H1 (cell line): ENCODE results near the gene MYD88. TPM values are rescaled to one million over a fixed set of nuclear protein-coding genes. Genes with fewer than 3 reads are reported as not detected.

Source experiments
- CTCF ChIA-PET: fragments of 300-600 bp; sonication (Branson Sonifier 250); formaldehyde crosslinking; loops from one replicate; lab custom pipeline; 2021; ENCODE audit not compliant: partially characterized antibody; lab: Charles Lee
- POLR2A ChIA-PET: fragments of 300-600 bp; sonication (Branson Sonifier 250); formaldehyde crosslinking; loops from one replicate; lab custom pipeline; 2021; ENCODE audit warnings: inconsistent platforms; ENCODE audit not compliant: partially characterized antibody; lab: Charles Lee
- DNase-seq, 2 experiments: peaks; one replicate each; pipeline versions ENCODE4 v3.0.0 to v3.0.0-alpha.2; 2010 to 2022; ENCODE audit warnings: low spot score in 2 of 2, low read depth in 1 of 2, mixed read lengths in 1 of 2
- FAIRE-seq: peaks from 2 replicates; lab custom pipeline; 2011; peaks lifted over from hg19 to GRCh38; lab: Jason Lieb, UNC
- H2AFZ ChIP-seq: 2 replicates; pipeline ENCODE4 v1.8.1; 2012; ENCODE audit warnings: low read length, inconsistent platforms
- H2AK5ac ChIP-seq: 2 replicates; pipeline ENCODE4 v1.6.1; 2013; ENCODE audit warnings: low read depth, low read length
- H2BK120ac ChIP-seq: replicated peaks from 2 replicates; pipeline ENCODE3; 2013; ENCODE audit warnings: low read depth, low read length, inconsistent platforms
- H2BK12ac ChIP-seq: 2 replicates; pipeline ENCODE4 v1.6.1; 2013; ENCODE audit warnings: low read depth, low read length
- H2BK15ac ChIP-seq: 2 replicates; pipeline ENCODE4 v1.6.1; 2013; ENCODE audit warnings: low read length
- H2BK20ac ChIP-seq: 2 replicates; pipeline ENCODE4 v1.6.1; 2013; ENCODE audit warnings: low read length
- H2BK5ac ChIP-seq: 2 replicates; pipeline ENCODE4 v1.6.1; 2013; ENCODE audit warnings: low read depth, low read length
- H3K14ac ChIP-seq: 2 replicates; pipeline ENCODE4 v1.6.1; 2013; ENCODE audit warnings: inconsistent platforms; ENCODE audit not compliant: insufficient read length
- H3K18ac ChIP-seq: 2 replicates; pipeline ENCODE4 v1.6.1; 2013; ENCODE audit warnings: low read length; ENCODE audit errors: extremely low read depth
- H3K23ac ChIP-seq: 2 replicates; pipeline ENCODE4 v1.6.1; 2013; ENCODE audit warnings: inconsistent platforms; ENCODE audit not compliant: insufficient read length
- H3K23me2 ChIP-seq: 2 replicates; pipeline ENCODE4 v1.6.1; 2013; ENCODE audit warnings: low read depth, low read length
- H3K27ac ChIP-seq: 2 replicates; pipeline ENCODE4 v1.6.1; 2011; ENCODE audit warnings: low read depth, low read length, inconsistent platforms
- H3K27me3 ChIP-seq, 4 experiments: replicated peaks in 1 of 4; 1 replicate in 1 of 4; 2 replicates in 3 of 4; pipeline versions ENCODE4 v1.6.1 to v1.8.1; 2011 to 2013; ENCODE audit warnings: low read length in 3 of 4, mild to moderate bottlenecking in 3 of 4, inconsistent platforms in 2 of 4, mixed read lengths in 2 of 4, moderate library complexity in 1 of 4; ENCODE audit not compliant: control insufficient read depth in 3 of 4, insufficient read depth in 3 of 4; ENCODE audit errors: extremely low read depth in 1 of 4
- H3K36me3 ChIP-seq, 4 experiments: 2 replicates each; pipeline versions ENCODE4 v1.6.1 to v1.8.1; 2011 to 2013; ENCODE audit warnings: mild to moderate bottlenecking in 4 of 4, low read length in 3 of 4, moderate library complexity in 2 of 4, control low read depth in 1 of 4, inconsistent platforms in 1 of 4; ENCODE audit not compliant: insufficient read depth in 4 of 4, control insufficient read depth in 2 of 4
- H3K4ac ChIP-seq: replicated peaks from 2 replicates; pipeline ENCODE3; 2013; ENCODE audit warnings: low read length, low read depth, mixed read lengths, inconsistent platforms; ENCODE audit not compliant: insufficient read length
- H3K4me1 ChIP-seq, 4 experiments: replicated peaks in 1 of 4; 1 replicate in 1 of 4; 2 replicates in 3 of 4; pipeline versions ENCODE4 v1.6.1 to v1.8.1; 2011 to 2013; ENCODE audit warnings: low read length in 3 of 4, inconsistent platforms in 2 of 4, mixed read lengths in 1 of 4; ENCODE audit not compliant: insufficient read depth in 4 of 4, control insufficient read depth in 3 of 4
- H3K4me2 ChIP-seq, 2 experiments: 2 replicates each; pipeline versions ENCODE4 v1.6.1 to v1.8.1; 2011 to 2013; ENCODE audit warnings: low read depth in 2 of 2, low read length in 2 of 2, control low read depth in 1 of 2, inconsistent platforms in 1 of 2, mild to moderate bottlenecking in 1 of 2; ENCODE audit not compliant: insufficient read depth in 1 of 2
- H3K4me3 ChIP-seq, 4 experiments: fragments of 200-600, 300-600 bp in 1 of 4; sonication (generic), shearing (Covaris generic), sonication (Bioruptor Twin) in 1 of 4; 2 replicates each; pipeline versions ENCODE4 v1.5.1 to v1.8.1; 2011 to 2016; ENCODE audit warnings: low read length in 4 of 4, low read depth in 3 of 4, control low read depth in 2 of 4, inconsistent platforms in 2 of 4, mild to moderate bottlenecking in 2 of 4, mixed read lengths in 1 of 4, moderate library complexity in 1 of 4; ENCODE audit not compliant: insufficient read depth in 2 of 4; ENCODE audit errors: extremely low read depth in 1 of 4
- H3K56ac ChIP-seq: replicated peaks from 2 replicates; pipeline ENCODE3; 2013; ENCODE audit warnings: low read depth, mild to moderate bottlenecking, mixed read lengths, low read length, inconsistent platforms; ENCODE audit not compliant: insufficient read length
- H3K79me1 ChIP-seq: 2 replicates; pipeline ENCODE4 v1.6.1; 2013; ENCODE audit warnings: low read depth, low read length, control low read depth
- H3K79me2 ChIP-seq, 2 experiments: 2 replicates each; pipeline versions ENCODE4 v1.6.1 to v1.8.1; 2012 to 2013; ENCODE audit warnings: low read length in 2 of 2, mild to moderate bottlenecking in 2 of 2, inconsistent platforms in 1 of 2; ENCODE audit not compliant: insufficient read depth in 2 of 2, control insufficient read depth in 1 of 2
- H3K9ac ChIP-seq, 4 experiments: replicated peaks in 1 of 4; 1 replicate in 1 of 4; 2 replicates in 3 of 4; pipeline versions ENCODE4 v1.6.1 to v1.8.1; 2011 to 2013; ENCODE audit warnings: low read depth in 3 of 4, low read length in 3 of 4, control low read depth in 2 of 4, mild to moderate bottlenecking in 2 of 4, moderate library complexity in 2 of 4, inconsistent platforms in 1 of 4; ENCODE audit errors: extremely low read depth in 1 of 4
- H3K9me3 ChIP-seq, 2 experiments: 2 replicates each; pipeline versions ENCODE4 v1.6.1 to v1.8.1; 2012 to 2013; ENCODE audit warnings: mild to moderate bottlenecking in 2 of 2, moderate library complexity in 2 of 2, control low read depth in 1 of 2, inconsistent platforms in 1 of 2, low read depth in 1 of 2, low read length in 1 of 2, mixed read lengths in 1 of 2; ENCODE audit not compliant: insufficient read depth in 2 of 2
- H4K20me1 ChIP-seq, 2 experiments: replicated peaks in 1 of 2; 2 replicates each; pipeline versions ENCODE3 to v1.8.1; 2011 to 2013; ENCODE audit warnings: inconsistent platforms in 2 of 2, low read length in 2 of 2, mild to moderate bottlenecking in 1 of 2; ENCODE audit not compliant: insufficient read depth in 2 of 2, control insufficient read depth in 1 of 2
- H4K5ac ChIP-seq: 2 replicates; pipeline ENCODE4 v1.6.1; 2013; ENCODE audit warnings: low read length, low read depth, mixed read lengths, inconsistent platforms; ENCODE audit not compliant: insufficient read length
- H4K8ac ChIP-seq: 2 replicates; pipeline ENCODE4 v1.8.0; 2013; ENCODE audit warnings: mild to moderate bottlenecking, moderate library complexity, low read length, inconsistent platforms; ENCODE audit not compliant: insufficient read depth; ENCODE audit errors: extremely low read depth
- H4K91ac ChIP-seq: replicated peaks from 2 replicates; pipeline ENCODE3; 2013; ENCODE audit warnings: low read length, mixed read lengths, inconsistent platforms; ENCODE audit not compliant: insufficient read length
- BCL11A ChIP-seq, 2 experiments: IDR thresholded peaks; one replicate each; pipeline ENCODE4 v1.6.1; 2011; ENCODE audit warnings: low read depth in 2 of 2, low read length in 2 of 2, mild to moderate bottlenecking in 2 of 2
- CBX5 ChIP-seq: fragments of 300-800, 300-1000 bp; sonication (generic); IDR thresholded peaks from 2 replicates; pipeline ENCODE4 v1.7.1; 2016; ENCODE audit warnings: antibody characterized with exemption, low read length, low read depth
- EGR1 ChIP-seq: IDR thresholded peaks from 2 replicates; pipeline ENCODE4 v1.6.1; 2011; ENCODE audit warnings: low read depth, low read length, borderline replicate concordance
- EZH2 ChIP-seq: fragments of 200-600 bp; sonication (generic); IDR thresholded peaks from 2 replicates; pipeline ENCODE4 v1.7.1; 2012; ENCODE audit warnings: low read depth, mild to moderate bottlenecking, moderate library complexity, low read length, inconsistent platforms; ENCODE audit not compliant: severe bottlenecking
- KDM4A ChIP-seq: IDR thresholded peaks from one replicate; pipeline ENCODE4 v1.7.1; 2012; ENCODE audit warnings: low read depth, mild to moderate bottlenecking, moderate library complexity, low read length, inconsistent platforms; ENCODE audit not compliant: severe bottlenecking
- NRF1 ChIP-seq: IDR thresholded peaks from 2 replicates; pipeline ENCODE4 v1.6.1; 2011; ENCODE audit warnings: mild to moderate bottlenecking, low read depth, low read length, improper control_type of control experiment
- POLR2A ChIP-seq, 2 experiments: IDR thresholded peaks; 1 replicate in 1 of 2; 2 replicates in 1 of 2; pipeline ENCODE4 v1.6.1; 2011; ENCODE audit warnings: low read depth in 2 of 2, low read length in 2 of 2, mild to moderate bottlenecking in 2 of 2; ENCODE audit errors: control extremely low read depth in 1 of 2
- POU5F1 ChIP-seq: IDR thresholded peaks from 2 replicates; pipeline ENCODE4 v1.6.1; 2011; ENCODE audit warnings: low read depth, mild to moderate bottlenecking, low read length, moderate library complexity
- RFX5 ChIP-seq: IDR thresholded peaks from 2 replicates; pipeline ENCODE4 v1.6.1; 2011; ENCODE audit warnings: low read depth, low read length, improper control_type of control experiment, borderline replicate concordance
- RXRA ChIP-seq: IDR thresholded peaks from 2 replicates; pipeline ENCODE4 v1.6.1; 2011; ENCODE audit warnings: low read depth, mild to moderate bottlenecking, low read length, moderate library complexity; ENCODE audit not compliant: insufficient read depth
- SIN3A ChIP-seq, 2 experiments: IDR thresholded peaks in 1 of 2; conservative IDR thresholded peaks in 1 of 2; 2 replicates each; pipeline ENCODE4 v1.6.1; 2011 to 2012; ENCODE audit warnings: low read length in 2 of 2, improper control_type of control experiment in 1 of 2, low read depth in 1 of 2, mild to moderate bottlenecking in 1 of 2
- SIRT6 ChIP-seq: IDR thresholded peaks from one replicate; pipeline ENCODE4 v1.7.1; 2012; ENCODE audit warnings: low read length, inconsistent platforms
- SP2 ChIP-seq: IDR thresholded peaks from 2 replicates; pipeline ENCODE4 v1.6.1; 2012; ENCODE audit warnings: mild to moderate bottlenecking, low read length, inconsistent platforms
- ZNF274 ChIP-seq: IDR thresholded peaks from 2 replicates; pipeline ENCODE4 v1.7.0; 2012; ENCODE audit warnings: low read length, borderline replicate concordance; ENCODE audit errors: extremely low read depth
- WGBS, 2 experiments: shearing (Covaris generic) in 1 of 2; methylation state at CpG; one replicate each; pipeline versions ENCODE4 v1.1.6 to v1.1.7; 2013 to 2015; ENCODE audit warnings: low lambda C conversion rate in 2 of 2, mixed read lengths in 2 of 2, inconsistent platforms in 1 of 2, low coverage in 1 of 2, missing lambda C conversion rate in 1 of 2; ENCODE audit not compliant: insufficient replicate concordance in 2 of 2, insufficient coverage in 1 of 2, insufficient read length in 1 of 2; ENCODE audit errors: extremely low coverage in 1 of 2, missing lambda C conversion rate in 1 of 2; 5-methylcytosine and 5-hydroxymethylcytosine counted together
- polyA plus RNA-seq, 7 experiments: library from polyadenylated mRNA; depleted of rRNA in 3 of 7; stranded (reverse) in 5 of 7; unstranded in 2 of 7; fragments of >200 nt in 5 of 7; fragments of 200-250 nt in 2 of 7; gene quantifications; 1 replicate in 5 of 7; 2 replicates in 1 of 7; 4 replicates in 1 of 7; pipeline versions ENCODE4 v1.2.1 to v1.2.3, GENCODE V29; 2011 to 2013; ENCODE audit warnings: missing spikeins in 2 of 7, mixed read lengths in 2 of 7
- total RNA-seq: library from RNA; stranded (reverse); fragmentation: NEBNext Ultra II Directional; extraction: Animal tissue kit (Norgen Biotek cat#: 25700); gene quantifications from 2 replicates; pipeline ENCODE4 v1.2.1, GENCODE V29; 2021

The MYD88 gene
- total and polyA plus RNA-seq, 2 of the 8 experiments (the other 6 are each of a cell fraction or from before 2014, with no cell fraction given): 22.1 to 22.5 TPM

- ChIA-PET CTCF (interaction anchor here (1.1 to 7.9 kb wide), 4 partner anchors 8 to 19 kb away, joined by 3 to 54 read pairs (median 6); no protein-coding TSS in a partner anchor), POLR2A (interaction anchor here (0.9 to 1.2 kb wide), 4 partner anchors 9 to 40 kb away, joined by 3 read pairs; no protein-coding TSS in a partner anchor)
- Histone ChIP-seq H3K4me2 (no peak overlapping the region), H4K5ac (no peak overlapping the region), H2AFZ (no peak overlapping the region), H3K79me2 (no peaks in the 10 kb centered on the region), H3K36me3 (no peaks in the 10 kb centered on the region), H2BK15ac (no peak overlapping the region), H3K79me1 (no peaks in the 10 kb centered on the region), H4K8ac (no peak overlapping the region; the same call in 1 of the 2 replicates), H2AK5ac (no peak overlapping the region), H3K14ac (no peak overlapping the region), H4K20me1 (no peaks in the 10 kb centered on the region), H4K91ac (peak overlapping the region; percentile 26), H3K9me3 (no peaks in the 10 kb centered on the region), H3K56ac (no peak overlapping the region), H3K18ac (no peak overlapping the region), H2BK20ac (0 out of 2 replicates have a peak overlapping the region, but pooled peaks have one; percentile 77), H3K23ac (no peak overlapping the region), H3K27me3 (peaks cover 0 to 2% (median 0%) of the 10 kb centered on the region in 4 experiments; a peak in 1 of 7 replicates), H2BK5ac (no peak overlapping the region), H2BK120ac (no peak overlapping the region), H3K4me3 (no peak overlapping the region), H3K27ac (no peak overlapping the region), H3K4me1 (peaks cover 3 to 13% (median 5%) of the 10 kb centered on the region in 4 experiments; a peak in 6 of 7 replicates), H3K4ac (no peak overlapping the region), H3K23me2 (no peaks in the 10 kb centered on the region; the same call in 1 of the 2 replicates), H2BK12ac (no peak overlapping the region), H3K9ac (no peak overlapping the region)
- DNase-seq: no peak
- no peak for FAIRE-seq
- WGBS, 2 experiments: 87% methylated on average over 9 of the region's 9 CpGs; no CpG with 5 or more reads in 1 of the 2 experiments
- TF ChIP-seq CBX5 (no peak), SIN3A (conservative IDR thresholded peaks at IDR 0.05 in 1 of 2, IDR thresholded peaks at IDR 0.05 in 1 of 2; ENCODE audit: low read depth in 1 of 2, low read length in 2 of 2) (no peak), SP2 (no peak), SIRT6 (no peak), BCL11A (IDR thresholded peaks at IDR 0.05; ENCODE audit: low read depth in 2 of 2, low read length in 2 of 2) (no peak), RFX5 (no peak), POU5F1 (no peak), EGR1 (no peak), NRF1 (no peak), EZH2 (no peak), KDM4A (no peak), ZNF274 (no peak), POLR2A (IDR thresholded peaks at IDR 0.05; ENCODE audit: control extremely low read depth in 1 of 2, low read depth in 2 of 2, low read length in 2 of 2) (no peak), RXRA (no peak)
These were observed 40.1 kb upstream of the MYD88 start for GRCh38 chr3:38098376-38098723.
